Cortex of kidney (tissue), 1 donor: ENCODE data around the gene SEPSECS.
"Not testable (repeated sequence)": the region's sequence is repeated elsewhere in the genome, so short reads cannot be mapped to it uniquely, and the experiment has no call there.

ENCODE experiments used
- DNase-seq: peaks from one replicate; lab custom pipeline; 2025; lab: John Stamatoyannopoulos, UW

SEPSECS gene

DNA sequence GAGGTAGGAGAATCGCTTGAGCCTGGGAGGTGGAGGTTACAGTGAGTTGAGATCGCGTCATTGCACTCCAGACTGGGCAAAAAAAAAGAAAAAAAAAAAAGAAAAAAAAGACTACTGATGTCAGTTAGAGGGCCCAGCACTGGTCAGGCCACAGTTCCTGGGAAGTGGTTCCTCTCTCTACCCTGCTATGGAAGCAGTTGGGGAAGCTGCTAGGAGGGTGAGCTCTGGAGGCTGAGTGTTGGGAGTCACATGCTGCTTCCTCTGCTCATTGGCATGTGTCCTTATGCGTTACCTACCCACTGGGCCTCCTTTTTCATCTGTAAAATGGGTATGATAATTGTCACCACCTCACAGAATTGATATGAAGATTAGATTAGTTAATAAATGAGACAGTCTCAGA is 50.7 kb downstream of the SEPSECS start:
- no peak for DNase-seq

DNA sequence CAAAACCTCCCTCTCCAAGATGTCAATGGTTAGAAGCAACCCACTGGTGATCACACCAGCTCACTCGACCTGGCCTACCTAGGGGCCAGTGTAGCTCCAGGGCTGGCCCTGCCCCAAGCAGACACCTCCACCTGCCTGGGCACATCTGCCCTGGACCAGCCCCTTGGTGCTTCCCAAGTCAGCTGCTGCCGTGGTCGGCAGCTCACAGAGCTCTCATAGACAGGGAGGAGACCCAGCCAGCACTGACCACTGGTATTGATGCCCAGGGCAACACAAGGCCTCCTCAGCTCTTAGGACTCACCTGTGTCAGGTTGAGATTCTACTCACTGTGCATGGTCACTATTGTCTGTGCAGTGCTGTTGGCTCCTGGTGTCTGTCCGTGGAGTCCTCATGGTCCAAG is 51.7 kb downstream of the SEPSECS start:
- DNase-seq, result no peak

DNA sequence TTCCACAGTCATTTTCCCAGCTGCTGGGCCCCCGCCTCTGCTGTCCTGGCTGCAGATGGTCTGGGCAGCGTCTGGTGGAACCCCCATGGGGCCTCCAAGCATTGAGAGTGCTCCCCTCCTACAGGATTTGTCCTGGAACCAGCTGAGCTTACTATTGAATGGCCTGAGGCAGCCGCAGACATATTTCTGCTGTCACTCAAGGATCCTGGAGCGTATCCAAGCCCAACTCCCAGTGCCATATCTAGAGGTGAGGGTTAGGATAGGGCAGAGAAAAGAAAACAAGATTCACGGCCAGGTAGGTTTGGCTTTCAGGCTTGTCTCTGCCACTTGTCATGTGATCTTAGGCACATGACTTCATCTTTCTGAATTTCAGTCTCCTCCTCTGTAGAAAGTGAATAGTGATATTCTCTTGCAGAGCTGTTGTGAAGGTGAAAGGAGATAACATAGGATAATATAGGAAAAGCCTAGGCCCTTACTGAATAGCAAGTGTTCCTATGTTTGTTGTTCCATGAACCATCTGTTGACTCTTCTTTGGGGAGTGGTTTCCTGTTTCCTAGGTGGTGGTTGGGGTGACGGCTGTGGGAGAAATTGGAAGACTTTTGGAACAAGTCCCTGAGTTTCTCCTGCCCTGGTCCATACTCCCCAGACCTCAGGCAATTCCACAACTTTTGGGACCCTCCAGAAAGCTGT is 52.3 kb downstream of the SEPSECS start:
- no peak for DNase-seq

DNA sequence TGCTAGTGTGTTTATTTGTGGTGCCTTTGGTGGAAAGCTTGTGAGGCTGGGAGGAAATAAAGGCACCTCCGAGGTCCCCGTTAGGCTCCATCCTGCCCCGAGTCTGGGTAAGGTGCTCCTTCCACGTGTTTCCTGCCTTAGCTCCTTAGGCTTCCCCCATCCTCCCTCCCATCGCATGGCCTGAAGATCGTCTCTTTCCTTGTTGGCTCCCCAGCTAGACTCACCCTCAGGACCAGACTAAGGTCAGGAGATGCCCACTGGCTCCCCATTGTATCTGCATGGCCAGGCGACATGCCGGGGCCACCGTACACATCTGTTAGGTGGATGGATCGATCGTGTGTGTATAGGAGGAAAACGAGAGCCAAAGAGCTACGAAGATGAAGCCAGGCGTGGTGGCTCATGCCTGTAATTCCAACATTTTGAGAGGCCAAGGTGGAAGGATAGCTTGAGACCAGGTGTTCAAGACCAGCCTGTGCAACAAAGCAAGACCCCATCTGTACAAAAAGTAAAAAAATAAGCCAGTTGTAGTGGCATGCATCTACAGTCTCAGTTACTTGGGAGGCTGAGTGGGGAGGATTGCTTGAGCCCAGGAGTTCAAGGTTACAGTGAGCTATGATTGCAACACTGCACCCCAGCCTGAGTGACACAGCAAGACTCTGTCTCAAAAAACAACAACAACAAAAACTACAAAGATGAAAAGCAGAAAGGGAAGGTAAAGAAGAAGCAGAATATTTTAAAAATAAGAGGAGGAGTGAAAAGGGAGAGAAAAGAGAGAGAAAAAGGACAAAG is 53.7 kb downstream of the SEPSECS start:
- no peak for DNase-seq

DNA sequence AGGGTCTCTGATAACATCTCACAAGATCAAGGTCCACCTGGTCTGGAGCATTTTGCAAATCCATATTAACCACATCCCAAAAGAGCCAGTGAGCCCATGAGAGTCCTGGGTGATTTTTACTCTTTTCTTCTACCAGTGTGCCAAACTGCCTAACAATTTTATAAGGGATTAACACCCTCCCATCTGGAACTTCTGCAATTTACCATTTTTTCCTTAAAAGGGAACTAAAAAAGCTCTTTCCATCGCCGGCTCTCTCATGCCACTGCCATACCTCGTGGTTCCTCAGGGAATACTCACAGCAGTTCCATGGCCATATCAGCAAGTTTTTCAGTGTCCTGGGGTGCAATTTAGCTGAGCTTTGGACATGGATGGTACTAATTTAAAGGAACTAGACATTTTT is 55.7 kb downstream of the SEPSECS start:
- no peak for DNase-seq

DNA sequence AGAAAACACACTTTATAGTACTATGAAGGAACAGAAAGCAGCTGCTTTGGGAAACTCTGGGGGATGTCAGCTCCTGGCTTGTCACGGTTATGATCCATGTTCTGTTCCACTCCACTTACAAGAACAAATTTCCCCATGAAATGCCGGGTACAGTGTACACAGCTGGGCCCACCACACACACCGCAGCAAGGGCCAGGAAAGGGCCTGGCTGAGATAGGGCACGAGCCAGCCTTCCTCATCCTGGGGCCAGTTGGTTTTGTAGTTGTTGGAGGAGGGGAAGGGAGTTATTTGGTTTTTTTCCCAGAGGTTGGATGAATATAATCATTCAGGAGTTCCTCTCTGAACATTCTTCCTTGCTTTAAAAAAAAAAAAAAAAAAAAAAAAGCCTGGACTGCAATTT is 56.8 kb downstream of the SEPSECS start:
- no peak for DNase-seq

DNA sequence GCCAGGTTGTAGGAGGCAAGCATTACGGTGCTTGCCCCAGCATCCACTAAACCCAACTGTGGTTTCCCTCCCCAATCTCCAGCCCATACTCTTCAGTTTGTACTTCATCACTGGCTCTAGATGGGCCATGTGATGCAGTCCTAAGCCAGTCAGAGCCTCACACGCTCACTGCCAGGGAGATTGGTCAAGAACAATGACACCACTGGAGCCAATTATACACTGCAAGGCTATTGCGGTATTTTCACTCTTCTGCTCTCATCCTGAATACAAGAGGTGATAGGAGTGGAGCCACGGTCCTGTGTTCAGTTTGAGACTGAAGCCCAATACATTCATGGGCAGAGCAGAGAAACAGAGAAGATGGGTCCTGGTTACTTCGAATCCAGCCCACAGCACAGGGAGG is 58.4 kb downstream of the SEPSECS start:
- no peak for DNase-seq

DNA sequence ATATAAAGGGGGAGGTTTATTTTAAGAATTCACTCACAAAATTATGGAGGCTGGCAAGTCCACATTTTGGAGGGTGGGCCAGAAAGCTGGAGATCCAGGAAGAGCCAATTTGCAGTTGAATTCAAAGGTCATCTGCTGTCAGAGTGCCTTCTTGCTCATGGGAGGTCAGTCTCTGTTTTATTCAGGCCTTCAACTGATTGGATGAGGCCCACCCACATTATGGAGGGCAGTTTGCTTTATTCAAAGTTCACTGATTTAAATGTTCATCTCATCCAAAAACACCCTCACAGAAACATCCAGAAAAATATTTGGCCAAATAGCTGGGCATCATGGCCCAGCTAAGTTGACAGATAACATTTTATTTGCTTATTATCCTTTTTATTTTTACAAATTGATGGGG is 59.5 kb downstream of the SEPSECS start:
- DNase-seq, result no peak

DNA sequence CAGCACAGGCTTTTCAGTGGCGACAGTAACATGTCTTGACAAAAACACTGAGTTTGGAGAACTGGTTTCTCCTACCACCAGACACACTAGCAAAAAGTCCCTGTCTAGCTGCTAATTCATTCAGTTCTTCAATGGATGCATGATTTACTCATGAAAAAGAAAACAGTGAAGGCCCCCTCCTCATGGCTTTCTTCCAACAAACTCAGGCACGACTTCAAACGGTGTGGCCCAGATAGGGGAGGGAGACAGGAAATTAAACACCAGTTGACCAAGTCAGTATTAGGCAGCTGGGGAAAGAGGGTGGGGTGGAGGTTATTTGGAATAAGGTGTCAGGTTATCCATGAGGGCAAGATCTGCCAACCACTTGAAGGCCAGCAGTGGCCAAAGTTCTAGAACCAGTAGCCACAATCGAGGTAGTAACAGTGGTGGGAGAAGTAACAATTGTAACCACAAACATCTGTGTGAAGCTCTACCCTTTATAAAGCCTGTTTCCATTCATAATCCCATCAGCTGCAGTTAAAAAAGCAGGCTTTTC is 60.2 kb downstream of the SEPSECS start:
- DNase-seq, result no peak

DNA sequence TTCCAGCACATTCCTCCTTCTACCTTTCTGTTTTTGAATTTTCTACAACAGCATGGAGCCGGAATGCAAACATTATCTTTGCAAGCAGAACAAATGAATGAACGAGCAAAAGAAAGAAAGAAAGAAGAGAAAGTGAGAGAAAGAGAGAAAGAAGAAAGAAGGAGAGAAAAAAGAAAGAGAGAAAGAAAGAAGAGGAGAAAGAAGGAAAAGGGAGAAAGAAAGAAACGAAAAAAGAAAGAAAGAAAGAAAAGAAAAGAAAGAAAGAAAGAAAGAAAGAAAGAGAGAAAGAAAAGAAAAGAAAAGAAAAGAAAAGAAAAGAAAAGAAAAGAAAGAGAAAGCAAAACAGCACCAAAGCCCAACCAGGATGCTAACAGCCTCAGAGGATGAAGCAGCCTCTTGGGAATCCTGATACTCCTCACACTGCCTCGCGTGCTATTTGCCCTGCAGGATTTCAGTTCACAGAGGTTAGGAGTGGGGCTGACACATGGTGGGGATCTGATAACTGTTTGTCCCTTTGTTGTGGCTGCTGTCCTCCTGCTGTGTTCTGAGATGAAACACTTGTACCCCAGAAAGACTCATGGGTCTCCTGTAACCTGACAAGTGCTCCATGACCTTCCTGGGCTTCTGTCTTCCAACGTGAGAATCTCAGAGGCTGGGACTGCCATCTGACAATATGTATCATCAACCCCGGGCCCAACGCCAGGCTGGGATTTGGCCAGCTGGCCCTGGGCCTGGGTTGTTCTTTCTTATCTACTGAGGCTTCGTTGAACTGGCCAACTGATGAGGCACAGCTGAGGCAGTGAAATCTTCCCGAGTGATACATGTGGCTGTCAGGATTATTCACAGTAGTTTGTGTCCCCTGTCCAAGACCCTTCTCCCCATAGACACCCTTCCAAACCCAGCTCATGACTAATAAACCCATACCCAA is 61.0 kb downstream of the SEPSECS start:
- DNase-seq, result no peak

DNA sequence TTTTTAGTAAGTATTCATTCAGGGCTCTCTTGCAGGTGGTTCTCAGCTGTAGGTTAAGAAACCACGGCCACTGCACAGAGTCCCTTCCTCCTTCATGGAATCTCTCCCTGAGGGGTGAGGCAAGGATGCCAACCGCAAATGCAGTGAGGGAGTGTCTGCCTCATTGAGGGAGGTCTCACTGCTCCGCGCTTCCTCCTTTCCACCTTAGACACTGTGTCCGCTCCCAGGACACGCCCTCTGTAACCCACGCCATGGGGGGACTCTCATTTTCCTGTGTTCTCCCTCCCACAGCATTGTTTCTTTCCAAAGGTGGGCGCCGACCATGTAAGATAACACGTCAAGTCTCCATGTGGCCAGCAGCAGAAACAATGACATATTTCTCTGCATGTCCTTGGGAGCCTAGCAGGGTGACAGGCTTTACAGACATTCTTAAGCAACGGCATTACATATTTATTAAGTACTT is 63.2 kb downstream of the SEPSECS start:
- DNase-seq, result no peak

DNA sequence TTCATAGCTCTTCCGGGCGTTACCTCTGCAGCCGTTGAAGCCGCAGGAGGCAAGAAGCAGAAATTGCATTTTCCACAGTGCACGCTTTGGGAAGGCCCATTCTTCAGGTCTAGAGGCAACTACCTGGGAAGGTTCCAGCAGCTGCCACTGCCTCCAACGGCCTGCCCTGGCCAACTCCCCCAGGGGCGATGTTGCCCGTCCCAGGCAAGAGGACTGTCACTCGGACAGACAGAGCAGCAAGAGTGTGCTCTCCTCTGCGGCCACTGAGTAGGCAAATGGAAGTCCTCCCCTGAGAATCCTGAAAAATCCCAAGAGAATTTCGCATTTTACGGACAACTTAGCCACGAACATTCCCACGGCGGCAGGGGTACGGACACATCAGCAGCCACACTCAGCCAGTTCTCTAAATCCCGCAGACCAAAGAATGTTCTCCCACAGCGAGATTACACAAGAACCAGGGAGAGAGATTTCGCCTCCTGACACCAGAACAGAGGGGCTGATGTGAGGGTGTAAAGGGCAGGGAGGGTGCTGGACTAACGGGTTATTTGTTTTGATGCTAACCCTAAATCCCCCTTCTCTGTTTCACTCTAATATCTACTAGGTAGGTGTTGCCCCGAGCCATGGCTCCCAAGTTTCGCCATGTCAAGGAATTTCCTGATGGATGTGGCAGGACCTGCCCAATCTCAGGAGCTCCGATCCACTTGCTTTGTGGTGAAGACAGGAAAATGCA is 63.8 kb downstream of the SEPSECS start:
- no peak for DNase-seq

DNA sequence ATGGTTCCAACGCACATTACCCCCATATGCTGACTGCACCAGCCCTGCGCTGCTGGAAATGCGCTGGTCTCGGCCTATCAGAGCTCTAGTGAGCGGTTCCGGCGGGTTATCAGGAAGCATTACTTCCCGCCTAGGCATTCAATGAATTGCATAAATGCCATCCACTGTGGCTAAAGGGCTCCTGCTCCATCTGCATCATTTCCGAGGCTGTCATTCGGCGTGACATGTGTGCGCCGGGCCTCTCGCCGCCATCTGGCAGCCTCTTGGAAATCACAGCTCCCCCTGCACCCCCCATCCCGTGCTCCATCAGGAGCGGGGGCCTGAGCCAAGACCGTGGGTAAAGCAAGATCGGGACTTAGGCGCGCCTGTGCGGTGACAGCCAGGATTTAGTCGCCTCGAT is 64.4 kb downstream of the SEPSECS start:
- DNase-seq, result no peak

DNA sequence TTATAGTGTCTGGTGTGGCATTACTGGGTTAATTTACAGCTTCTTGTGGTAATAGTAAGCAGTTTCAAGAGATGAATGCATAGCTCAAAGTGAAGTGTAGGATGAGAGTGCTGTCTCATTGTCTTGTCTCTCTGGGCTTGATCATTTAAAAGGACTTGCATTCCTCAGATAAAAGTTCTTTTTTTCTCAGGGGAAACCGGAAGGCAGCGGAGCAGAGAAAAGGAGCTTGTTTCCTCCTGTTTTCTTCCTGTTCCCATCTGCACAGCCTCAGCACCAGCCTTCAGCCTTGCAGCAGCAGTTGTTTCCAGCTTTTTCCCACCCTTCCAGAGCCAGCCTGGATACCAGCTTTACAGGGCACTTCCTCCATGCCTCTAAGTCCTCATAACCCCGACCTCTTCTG is 68.1 kb downstream of the SEPSECS start:
- no peak for DNase-seq

DNA sequence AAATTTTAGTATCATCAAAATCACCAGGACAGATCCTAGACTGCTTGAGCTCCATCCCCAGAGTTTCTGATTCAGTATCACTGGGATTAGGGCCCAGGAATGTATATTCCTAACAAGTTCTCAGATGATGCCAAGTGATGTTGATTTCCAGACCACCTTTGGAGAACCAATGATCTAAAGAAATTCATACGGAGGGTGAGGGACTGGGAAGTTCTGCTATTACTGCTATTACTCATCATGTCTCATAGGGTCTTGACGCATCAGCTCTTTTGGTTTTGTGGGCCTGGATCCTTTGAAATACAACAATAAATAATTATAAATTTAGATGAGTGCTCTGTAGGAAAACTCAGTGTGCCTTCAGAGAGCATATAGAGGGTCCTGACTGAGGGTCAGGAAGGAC is 69.7 kb downstream of the SEPSECS start:
- no peak for DNase-seq

DNA sequence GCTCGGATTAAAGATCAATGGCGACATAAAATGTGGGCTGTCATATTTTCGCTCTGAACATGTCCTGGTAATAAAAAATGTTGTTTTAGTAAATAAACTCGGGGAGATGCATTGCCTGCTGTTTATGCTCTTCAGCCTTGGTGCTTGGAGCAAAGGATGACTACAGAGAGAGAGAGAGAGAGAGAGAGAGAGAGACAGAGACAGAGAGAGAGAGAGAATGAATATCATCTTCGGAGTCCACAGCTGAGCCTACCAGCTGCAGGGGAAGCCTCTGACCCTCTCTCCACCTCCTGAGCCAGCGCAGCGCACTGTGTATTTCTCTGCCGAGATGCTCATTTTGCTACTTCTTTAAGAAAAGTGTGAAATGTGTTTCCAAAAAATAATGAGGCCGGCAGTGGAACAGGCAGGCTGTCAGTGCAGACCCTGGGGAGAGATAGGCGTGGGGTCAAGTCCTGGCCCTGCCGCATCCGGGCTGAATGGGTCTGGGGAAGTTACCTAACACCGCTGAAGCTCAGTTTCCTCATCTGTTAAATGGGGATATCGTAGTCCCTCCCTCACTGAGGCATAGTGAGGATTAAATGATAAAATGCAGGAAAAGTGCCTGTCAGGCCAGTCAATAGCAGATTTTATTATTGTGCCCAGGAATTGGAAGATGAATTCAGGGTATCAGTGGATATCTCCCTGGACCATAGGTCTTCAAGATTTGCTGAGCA is 71.0 kb downstream of the SEPSECS start:
- DNase-seq, result no peak

DNA sequence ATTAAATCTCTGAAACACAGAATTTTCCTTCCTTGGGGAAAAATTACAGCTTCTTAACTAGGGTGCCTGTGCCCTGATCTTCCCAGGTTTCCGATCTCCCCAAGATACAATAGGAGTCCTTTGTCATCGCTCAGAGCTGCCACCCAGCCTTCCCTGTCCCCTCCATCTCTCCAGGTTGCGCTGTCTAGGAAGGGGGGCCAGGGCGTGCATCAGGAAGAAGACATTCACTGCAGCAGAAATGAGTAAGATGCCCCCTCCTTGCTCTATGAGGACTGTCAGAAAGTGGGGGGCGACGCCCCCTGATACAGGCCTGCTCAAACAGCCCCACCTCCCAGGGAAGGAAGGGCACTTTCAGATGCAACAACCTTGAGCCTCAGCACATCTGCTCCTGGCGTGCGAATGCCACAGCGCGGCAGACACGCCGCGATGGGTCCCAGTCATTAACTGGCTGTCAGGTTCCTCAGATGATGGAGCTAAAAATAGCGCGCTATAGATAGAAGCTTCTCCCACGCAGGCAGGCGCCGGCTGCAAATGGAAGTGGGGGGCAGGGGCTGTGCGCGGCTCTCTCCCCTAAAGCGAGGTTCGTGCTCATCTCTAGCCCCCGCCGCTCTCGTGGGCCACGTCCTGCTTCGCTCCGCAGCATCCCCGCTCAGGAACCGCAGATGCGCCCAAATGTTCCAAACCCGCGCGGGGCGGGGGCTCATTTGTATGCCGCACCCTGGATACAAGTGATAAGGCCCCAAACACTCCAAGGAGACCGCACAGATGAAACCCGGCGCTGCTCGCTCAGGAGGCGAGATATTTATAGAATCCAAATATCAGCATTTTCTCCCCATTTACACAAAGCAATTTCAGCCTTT is 71.9 kb downstream of the SEPSECS start:
- no peak for DNase-seq

DNA sequence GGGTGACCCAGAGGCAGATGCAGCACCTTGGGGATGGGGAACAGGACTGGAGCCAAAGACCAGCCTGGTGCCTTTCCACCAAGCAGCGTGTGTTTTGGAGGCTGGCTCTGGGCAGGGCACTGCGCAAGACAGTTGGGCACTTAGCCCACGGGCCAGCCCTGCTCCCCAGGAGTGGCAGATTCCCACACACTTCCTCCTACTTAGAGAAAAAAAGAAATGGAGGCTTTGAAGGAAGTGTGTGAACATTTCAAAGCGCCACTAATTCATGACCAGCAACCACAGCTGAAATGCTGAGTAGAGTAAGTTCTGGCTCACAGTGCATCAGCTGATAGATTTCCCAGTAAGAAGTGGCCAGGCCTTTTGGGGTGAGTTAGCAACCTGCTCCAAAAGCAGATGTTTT is 74.6 kb downstream of the SEPSECS start:
- DNase-seq, result no peak

DNA sequence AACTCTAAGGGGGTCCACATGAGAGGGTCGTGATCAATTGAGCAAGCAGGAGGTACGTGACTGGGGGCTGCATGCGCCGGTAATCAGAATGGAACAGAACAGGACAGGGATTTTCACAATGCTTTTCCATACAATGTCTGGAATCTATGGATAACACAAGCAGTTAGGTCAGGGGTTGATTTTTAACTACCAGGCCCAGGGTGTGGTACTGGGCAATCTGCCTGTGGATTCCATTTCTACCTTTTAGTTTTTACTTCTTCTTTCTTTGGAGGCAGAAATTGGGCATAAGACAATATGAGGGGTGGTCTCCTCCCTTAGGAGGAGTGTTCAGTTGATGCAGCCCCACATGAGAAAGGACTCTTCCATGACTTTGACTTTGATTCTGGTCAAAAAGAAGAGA is 76.8 kb downstream of the SEPSECS start:
- DNase-seq, result not testable (repeated sequence)
